MM.1S (cell line): ENCODE data around the gene RBM8A.

Source experiments
- DNase-seq: peaks from one replicate; pipeline ENCODE4 v3.0.0-alpha.2; 2015
- H2AFZ ChIP-seq: fragments of 300-600 bp; sonication (generic); 2 replicates; pipeline ENCODE4 v1.6.0; 2016; ENCODE audit warnings: antibody characterized with exemption, low read length
- H3F3A ChIP-seq: fragments of 300-600 bp; sonication (generic); 2 replicates; pipeline ENCODE4 v1.6.1; 2016; ENCODE audit warnings: mild to moderate bottlenecking, antibody characterized with exemption, low read length, moderate library complexity, mixed read lengths; ENCODE audit not compliant: insufficient read depth
- H3K27ac ChIP-seq: fragments of 300-600 bp; sonication (generic); 2 replicates; pipeline ENCODE4 v1.5.1; 2016; ENCODE audit warnings: mild to moderate bottlenecking, low read length
- H3K27me3 ChIP-seq: fragments of 300-600 bp; sonication (generic); replicated peaks from 2 replicates; pipeline ENCODE4 v1.6.0; 2016; ENCODE audit warnings: low read length; ENCODE audit not compliant: insufficient read depth
- H3K36me3 ChIP-seq: fragments of 300-600 bp; sonication (generic); replicated peaks from 2 replicates; pipeline ENCODE4 v1.6.1; 2016; ENCODE audit warnings: mild to moderate bottlenecking, low read length, mixed read lengths; ENCODE audit not compliant: insufficient read depth
- H3K4me1 ChIP-seq: fragments of 300-600 bp; sonication (generic); 2 replicates; pipeline ENCODE4 v1.6.1; 2016; ENCODE audit warnings: low read length, mixed read lengths
- H3K4me2 ChIP-seq: fragments of 300-600 bp; sonication (generic); 2 replicates; pipeline ENCODE4 v1.6.0; 2016; ENCODE audit warnings: low read depth, low read length
- H3K4me3 ChIP-seq: fragments of 300-600 bp; sonication (generic); 2 replicates; pipeline ENCODE4 v1.5.1; 2016; ENCODE audit warnings: low read length, mixed read lengths
- H3K79me2 ChIP-seq: fragments of 300-600 bp; sonication (generic); 2 replicates; pipeline ENCODE4 v1.6.1; 2016; ENCODE audit warnings: mixed run types, low read length, mixed read lengths
- H3K9ac ChIP-seq: fragments of 300-600 bp; sonication (generic); 2 replicates; pipeline ENCODE4 v1.6.1; 2016; ENCODE audit warnings: low read length, mixed read lengths
- H3K9me2 ChIP-seq: fragments of 300-600 bp; sonication (generic); replicated peaks from 2 replicates; pipeline ENCODE4 v1.6.1; 2016; ENCODE audit warnings: mild to moderate bottlenecking, low read length, mixed read lengths; ENCODE audit not compliant: insufficient read depth
- H3K9me3 ChIP-seq: fragments of 300-600 bp; sonication (generic); replicated peaks from 2 replicates; pipeline ENCODE4 v1.6.1; 2016; ENCODE audit warnings: mild to moderate bottlenecking, low read length, mixed read lengths; ENCODE audit not compliant: insufficient read depth
- H4K20me1 ChIP-seq: fragments of 300-600 bp; sonication (generic); 2 replicates; pipeline ENCODE4 v1.6.1; 2016; ENCODE audit warnings: mild to moderate bottlenecking, low read length, moderate library complexity, mixed read lengths; ENCODE audit not compliant: insufficient read depth
- CTCF ChIP-seq: fragments of 300-600 bp; sonication (generic); IDR thresholded peaks from 2 replicates; pipeline ENCODE4 v1.5.1; 2016; ENCODE audit warnings: antibody characterized with exemption, low read length, mixed read lengths
- EZH2 ChIP-seq: fragments of 300-600 bp; sonication (generic); optimal IDR thresholded peaks from 2 replicates; pipeline ENCODE3; 2017; ENCODE audit warnings: low read depth, mild to moderate bottlenecking, antibody characterized with exemption, low read length, mixed read lengths
- EZH2phosphoT487 ChIP-seq: fragments of 300-600 bp; sonication (generic); IDR thresholded peaks from 2 replicates; pipeline ENCODE4 v1.6.1; 2018; ENCODE audit warnings: antibody characterized with exemption, low read length

RBM8A gene

DNA sequence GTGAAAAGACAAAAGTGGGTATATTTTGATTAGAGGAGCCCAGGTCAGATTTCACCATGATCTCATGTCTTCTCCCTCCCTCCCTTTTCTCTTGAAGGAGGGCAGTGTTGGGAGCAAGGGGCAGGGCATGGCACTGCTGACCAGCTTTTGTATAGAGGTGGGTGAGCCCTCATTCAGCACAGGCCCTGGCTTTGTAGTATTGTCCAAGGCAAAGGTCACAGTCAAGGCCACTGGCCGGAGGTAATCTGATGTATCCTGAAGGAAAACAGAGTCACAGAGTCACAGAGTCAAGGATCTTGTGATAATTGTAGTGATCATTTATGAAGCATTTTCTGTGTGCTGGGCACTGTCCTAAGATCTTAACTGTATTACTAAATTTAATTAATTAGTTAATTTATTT, 29.3 kb downstream of the RBM8A start:
- Histone ChIP-seq H3K9me3 (no peaks in the 10 kb centered on the region), H3K4me2 (no peak overlapping the region), H3K36me3 (no peaks in the 10 kb centered on the region), H4K20me1 (no peaks in the 10 kb centered on the region), H3K9me2 (no peaks in the 10 kb centered on the region), H2AFZ (no peak overlapping the region), H3K79me2 (no peaks in the 10 kb centered on the region), H3K27ac (no peak overlapping the region), H3K9ac (no peak overlapping the region), H3K27me3 (no peaks in the 10 kb centered on the region), H3K4me1 (no peaks in the 10 kb centered on the region), H3F3A (no peaks in the 10 kb centered on the region), H3K4me3 (no peak overlapping the region)
- DNase-seq: no peak
- TF ChIP-seq EZH2phosphoT487: no peak
- TF ChIP-seq EZH2: no peak
- TF ChIP-seq CTCF: no peak

GRCh38 chr1:145895471-145895870, 31.8 kb downstream of the RBM8A start:
- TF ChIP-seq EZH2phosphoT487: no peak
- no peak for TF ChIP-seq CTCF
- TF ChIP-seq EZH2: no peak
- Histone ChIP-seq H3K27ac (no peak overlapping the region), H3K9ac (no peak overlapping the region), H3K9me2 (no peaks in the 10 kb centered on the region), H4K20me1 (no peaks in the 10 kb centered on the region), H3K27me3 (no peaks in the 10 kb centered on the region), H3F3A (no peaks in the 10 kb centered on the region), H3K9me3 (no peaks in the 10 kb centered on the region), H3K4me2 (no peak overlapping the region), H2AFZ (no peak overlapping the region), H3K79me2 (no peaks in the 10 kb centered on the region), H3K4me3 (no peak overlapping the region), H3K4me1 (no peaks in the 10 kb centered on the region), H3K36me3 (no peaks in the 10 kb centered on the region)
- DNase-seq: no peak

DNA sequence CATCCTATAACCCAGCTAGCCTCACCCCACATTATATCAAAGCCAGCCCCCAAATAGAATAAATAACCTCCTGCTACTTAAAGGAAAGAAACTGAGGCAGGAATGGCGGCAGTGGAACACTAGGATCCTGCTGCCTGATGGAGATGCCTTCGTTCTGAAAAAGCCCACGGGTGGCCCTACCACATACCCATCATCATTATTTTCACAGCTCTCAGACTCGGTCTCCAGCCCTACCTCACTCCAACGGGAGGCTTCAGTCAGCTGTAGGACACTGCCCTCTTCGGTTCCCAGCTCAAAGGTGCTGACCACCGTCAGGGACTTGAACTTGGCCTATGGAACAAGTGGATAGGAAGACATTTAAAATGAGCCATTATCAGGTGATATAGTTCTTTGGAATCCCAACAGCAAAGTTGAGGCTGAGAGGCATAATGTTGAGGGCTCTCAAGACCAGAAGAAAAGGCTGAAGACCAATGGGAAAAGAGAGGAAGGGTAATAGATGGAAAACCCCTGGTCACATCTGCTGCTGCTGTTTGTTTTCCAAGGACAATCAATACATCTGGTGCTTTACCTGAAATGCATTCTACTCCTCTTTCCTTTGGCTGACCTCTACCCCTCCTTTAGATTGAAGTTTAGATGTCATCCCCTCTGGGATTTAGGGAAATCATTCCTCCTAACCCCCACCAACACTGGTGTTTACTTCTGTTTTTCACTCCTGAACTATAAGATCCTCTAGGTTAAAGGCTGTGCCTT, 33.8 kb downstream of the RBM8A start:
- Histone ChIP-seq H3K27me3 (no peaks in the 10 kb centered on the region), H3K9ac (no peak overlapping the region), H3F3A (no peaks in the 10 kb centered on the region), H3K4me2 (no peak overlapping the region), H3K36me3 (no peaks in the 10 kb centered on the region), H3K4me3 (no peak overlapping the region), H3K27ac (no peak overlapping the region), H3K4me1 (no peaks in the 10 kb centered on the region), H2AFZ (no peak overlapping the region), H3K79me2 (no peaks in the 10 kb centered on the region), H4K20me1 (no peaks in the 10 kb centered on the region), H3K9me2 (no peaks in the 10 kb centered on the region), H3K9me3 (no peaks in the 10 kb centered on the region)
- DNase-seq: no peak
- TF ChIP-seq EZH2phosphoT487: no peak
- no peak for TF ChIP-seq CTCF
- no peak for TF ChIP-seq EZH2
